ENCODE data around the gene VAV3.

GRCh38 chr1:107766533-107766932 lies 198.4 kb downstream of the VAV3 start:
- TF ChIP-seq EZH2 (IDR thresholded peaks at IDR 0.05; ENCODE audit: insufficient read depth, poor library complexity, severe bottlenecking) (no peak), EZH2phosphoT487 (IDR thresholded peaks at IDR 0.05; ENCODE audit: insufficient read depth, low read depth) (no peak)
